Endometrial microvascular endothelial cells (primary cell): ENCODE results near the gene ADARB2. TPM values are rescaled to one million over a fixed set of nuclear protein-coding genes. Genes with fewer than 3 reads are reported as not detected.

Experiments used
- in situ Hi-C: cut with HindIII; loops from 2 replicates; pipeline ENCODE4 v1.10.0; 2017; ENCODE audit warnings: low sequenced_read_pairs, low pct_unique_long_range_greater_than_20kb; ENCODE audit errors: inconsistent ontology term
- total RNA-seq: library from RNA; depleted of rRNA; stranded (reverse); fragments of >200 nt; gene quantifications from one replicate; pipeline ENCODE4 v1.2.3, GENCODE V29; 2015; ENCODE audit errors: inconsistent ontology term

ADARB2 gene
- total RNA-seq, 1 donor from 2014 or later = not detected

- in situ Hi-C loops = no loop called here
These were observed 441.4 kb downstream of the ADARB2 start for GRCh38 chr10:1295756-1296480.

DNA sequence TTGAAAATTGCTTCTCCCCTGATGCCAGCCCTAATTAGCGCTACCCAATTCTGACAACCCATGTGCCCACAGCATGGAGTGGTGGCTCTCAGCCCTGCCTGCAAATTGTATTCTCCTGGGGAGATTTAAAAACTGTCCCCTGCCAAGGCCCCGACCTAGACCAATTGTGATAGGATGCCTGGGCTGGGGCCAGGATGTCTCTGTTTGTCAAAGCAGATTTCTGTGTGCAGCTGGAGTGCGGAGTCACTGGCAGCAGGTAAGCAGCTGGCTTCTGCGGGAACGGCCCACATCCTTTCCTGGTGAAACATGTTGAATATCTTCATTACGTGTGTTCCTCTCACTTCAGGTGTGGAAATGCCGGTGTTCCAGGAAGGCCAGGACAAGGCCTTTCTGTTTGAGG, 442.6 kb downstream of the ADARB2 start:
- in situ Hi-C loops = no loop called here

GRCh38 chr10:1293636-1294435, 443.5 kb downstream of the ADARB2 start:
- in situ Hi-C loops = no loop called here

GRCh38 chr10:1293157-1293556, 444.2 kb downstream of the ADARB2 start:
- in situ Hi-C loops = no loop called here

- in situ Hi-C loops = no loop called here
These were observed 444.7 kb downstream of the ADARB2 start for GRCh38 chr10:1292611-1293031.

- in situ Hi-C loops = no loop called here
These were observed 445.9 kb downstream of the ADARB2 start for GRCh38 chr10:1291178-1292090.

DNA sequence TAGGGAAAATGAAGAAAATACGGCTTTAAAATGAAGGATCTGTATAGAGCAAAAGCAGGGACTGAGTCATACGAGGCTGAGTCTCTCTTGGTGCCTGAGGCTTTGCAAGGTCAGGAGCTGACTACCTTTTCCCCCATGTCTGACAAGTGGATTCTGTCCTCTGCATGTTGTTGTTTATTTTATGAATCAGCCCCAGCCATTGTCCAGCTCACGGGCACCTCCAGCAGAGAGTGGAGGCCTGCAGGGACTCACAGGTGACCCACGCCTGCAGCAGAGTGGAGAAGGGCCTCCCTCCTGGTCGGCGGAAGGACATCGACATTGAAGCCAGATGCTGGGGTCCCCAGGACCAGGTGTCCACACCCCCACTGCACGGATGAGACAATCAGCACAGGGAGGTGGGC, 447.3 kb downstream of the ADARB2 start:
- in situ Hi-C loops = no loop called here

GRCh38 chr10:1289591-1289990, 447.7 kb downstream of the ADARB2 start:
- in situ Hi-C loops = no loop called here

GRCh38 chr10:1287971-1288401, 449.3 kb downstream of the ADARB2 start:
- in situ Hi-C loops = no loop called here

GRCh38 chr10:1287487-1287886, 449.8 kb downstream of the ADARB2 start:
- in situ Hi-C loops = no loop called here

GRCh38 chr10:1284076-1284475, 453.2 kb downstream of the ADARB2 start:
- in situ Hi-C loops = no loop called here

- in situ Hi-C loops = no loop called here
These were observed 455.9 kb downstream of the ADARB2 start for GRCh38 chr10:1281405-1281782.

DNA sequence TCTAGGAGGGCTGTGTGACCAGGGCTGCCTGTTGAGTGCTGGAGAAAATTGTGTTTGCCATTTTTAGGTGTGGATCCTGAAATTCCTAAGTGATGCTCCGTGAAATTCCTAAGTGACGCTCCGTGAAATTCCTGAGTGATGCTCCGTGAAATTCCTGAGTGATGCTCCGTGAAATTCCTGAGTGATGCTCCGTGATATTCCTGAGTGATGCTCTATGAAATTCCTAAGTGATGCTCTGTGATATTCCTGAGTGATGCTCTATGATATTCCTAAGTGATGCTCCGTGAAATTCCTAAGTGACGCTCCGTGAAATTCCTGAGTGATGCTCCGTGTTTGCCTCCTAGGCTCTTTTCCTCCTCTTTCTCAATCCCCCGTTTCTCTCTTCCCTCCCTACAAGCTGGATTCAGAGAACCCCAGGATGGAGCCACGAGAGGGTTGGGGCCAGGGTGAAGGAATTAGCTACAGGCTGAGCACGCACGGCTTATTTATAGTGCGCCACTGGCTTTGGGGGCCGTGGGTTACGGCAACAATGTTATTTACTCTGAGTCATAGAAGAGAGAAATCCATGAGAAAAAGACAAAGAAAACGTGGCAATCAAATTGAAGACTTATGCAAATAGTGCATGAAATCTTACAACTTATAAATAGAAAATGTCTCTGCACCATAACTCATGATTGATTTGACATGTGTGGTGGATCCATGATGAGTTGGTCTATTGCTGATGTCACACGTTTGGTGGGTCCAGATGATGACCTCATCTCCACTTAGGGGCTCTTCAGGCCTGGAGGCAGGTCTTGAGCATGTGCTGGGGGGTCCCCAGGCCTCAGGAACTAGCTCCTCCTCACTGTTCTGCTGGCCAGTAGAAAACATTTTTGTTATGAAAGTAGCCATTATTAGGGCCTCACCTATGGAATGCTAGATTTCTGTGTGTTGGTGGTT, 456.6 kb downstream of the ADARB2 start:
- in situ Hi-C loops = no loop called here

GRCh38 chr10:1278306-1278705, 459.0 kb downstream of the ADARB2 start:
- in situ Hi-C loops = no loop called here

- in situ Hi-C loops = no loop called here
These were observed 462.4 kb downstream of the ADARB2 start for GRCh38 chr10:1274701-1275544.

DNA sequence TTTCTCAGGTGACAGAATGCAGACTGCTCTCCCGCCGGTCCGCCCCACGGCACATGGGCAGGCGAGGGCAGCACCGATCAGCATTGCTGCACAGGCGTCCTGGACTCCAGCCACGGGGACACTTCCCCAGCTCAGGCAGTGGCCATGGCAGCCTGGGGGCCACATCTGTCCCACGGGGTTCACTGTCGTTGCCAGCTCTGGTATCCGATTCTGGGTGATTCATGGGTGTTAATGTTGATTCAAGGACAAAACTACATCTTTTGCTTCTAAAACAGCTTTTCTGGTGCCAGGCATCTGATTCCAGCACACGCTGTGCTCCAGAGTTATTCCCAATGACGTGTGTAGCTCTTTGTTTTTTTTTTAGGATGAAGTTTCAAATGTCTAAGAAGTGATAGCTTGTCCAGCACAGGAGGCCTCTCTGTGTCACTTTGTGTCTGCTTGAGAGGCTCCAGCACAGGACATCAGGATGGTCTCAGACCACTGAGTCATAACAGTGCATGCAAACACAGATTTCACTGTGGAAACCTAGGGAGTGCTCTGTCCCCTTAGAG, 463.1 kb downstream of the ADARB2 start:
- in situ Hi-C loops = no loop called here
